IgD-negative memory B cell (primary cell): Measurements from ENCODE around the gene GPC6. TPM values are rescaled to one million over a fixed set of nuclear protein-coding genes. Genes with fewer than 3 reads are reported as not detected.

Experiments used
- H3K27ac Mint-ChIP-seq, 3 donors: one replicate each; pipeline ENCODE4 v1.8.0; 2020 to 2022; ENCODE audit warnings: mild to moderate bottlenecking in 3 of 3, mixed read lengths in 3 of 3, moderate library complexity in 1 of 3
- H3K27me3 Mint-ChIP-seq: one replicate; pipeline ENCODE4 v1.8.0; 2021; ENCODE audit warnings: mixed read lengths
- H3K36me3 Mint-ChIP-seq: one replicate; pipeline ENCODE4 v1.8.0; 2020; ENCODE audit warnings: mild to moderate bottlenecking, mixed read lengths
- H3K4me1 Mint-ChIP-seq, 3 donors: one replicate each; pipeline ENCODE4 v1.8.0; 2020 to 2022; ENCODE audit warnings: mixed read lengths in 3 of 3, mild to moderate bottlenecking in 1 of 3
- H3K4me3 Mint-ChIP-seq, 4 donors: one replicate each; pipeline ENCODE4 v1.8.0; 2020 to 2022; ENCODE audit warnings: mild to moderate bottlenecking in 4 of 4, mixed read lengths in 4 of 4, moderate library complexity in 3 of 4
- H3K9me3 Mint-ChIP-seq, 3 donors: one replicate each; pipeline ENCODE4 v1.8.0; 2020 to 2021; ENCODE audit warnings: mixed read lengths in 3 of 3, mild to moderate bottlenecking in 1 of 3
- polyA plus RNA-seq: library from polyadenylated mRNA; unstranded; fragments of 300-500 nt; fragmentation: Illumina TruSeq; gene quantifications from one replicate; pipeline ENCODE4 v1.2.3, GENCODE V29; 2021

GPC6 gene
- polyA plus RNA-seq, 1 donor from 2014 or later: not detected

DNA sequence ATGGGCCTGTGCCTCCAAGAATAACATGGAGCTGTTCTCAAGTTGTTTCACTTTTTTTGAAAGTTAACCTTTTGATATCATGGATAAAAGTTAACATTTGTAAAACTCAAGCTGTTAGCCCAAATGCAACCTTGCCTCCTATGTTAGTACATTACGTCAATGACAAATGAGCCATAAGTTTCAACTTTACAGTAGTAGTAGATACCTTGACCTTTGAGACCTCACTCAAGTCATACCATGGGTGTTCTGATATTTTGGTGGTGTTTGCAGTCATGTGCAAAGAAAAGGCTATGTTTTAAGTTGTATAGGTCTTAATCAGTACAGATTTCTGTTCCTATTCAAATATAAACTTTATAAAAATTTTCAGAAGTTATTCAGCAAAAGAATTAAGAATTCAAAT, 539.2 kb downstream of the GPC6 start:
- no peaks in the 10 kb centered on the region for H3K4me1 Mint-ChIP-seq
- H3K27me3 Mint-ChIP-seq: no peaks in the 10 kb centered on the region
- H3K4me3 Mint-ChIP-seq: no peak overlapping the region
- no peak overlapping the region for H3K27ac Mint-ChIP-seq
- no peaks in the 10 kb centered on the region for H3K36me3 Mint-ChIP-seq
- H3K9me3 Mint-ChIP-seq: peaks cover 0 to 4% (median 0%) of the 10 kb centered on the region in 3 donors

DNA sequence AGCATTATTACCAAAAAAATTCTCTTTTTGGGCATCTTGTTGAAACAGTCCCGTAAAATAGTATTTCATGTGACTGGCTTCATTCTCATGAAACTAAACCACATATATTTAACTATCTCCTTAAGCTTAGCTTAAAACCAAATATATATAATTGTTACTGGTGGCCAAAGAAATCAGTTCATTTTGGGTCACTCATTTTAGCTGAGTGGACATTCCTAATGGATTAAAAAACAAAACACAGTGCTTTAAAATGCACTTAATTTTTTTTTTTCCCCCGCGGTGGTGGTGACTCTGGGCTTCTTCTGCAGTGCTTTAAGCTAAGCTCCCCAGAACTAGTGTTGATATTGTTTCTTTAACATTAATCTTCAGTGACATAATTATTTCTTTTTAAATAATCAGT, 540.1 kb downstream of the GPC6 start:
- peaks cover 0 to 4% (median 0%) of the 10 kb centered on the region in 3 donors for H3K9me3 Mint-ChIP-seq
- H3K36me3 Mint-ChIP-seq: no peaks in the 10 kb centered on the region
- no peak overlapping the region for H3K4me3 Mint-ChIP-seq
- no peaks in the 10 kb centered on the region for H3K4me1 Mint-ChIP-seq
- no peak overlapping the region for H3K27ac Mint-ChIP-seq
- H3K27me3 Mint-ChIP-seq: no peaks in the 10 kb centered on the region

DNA sequence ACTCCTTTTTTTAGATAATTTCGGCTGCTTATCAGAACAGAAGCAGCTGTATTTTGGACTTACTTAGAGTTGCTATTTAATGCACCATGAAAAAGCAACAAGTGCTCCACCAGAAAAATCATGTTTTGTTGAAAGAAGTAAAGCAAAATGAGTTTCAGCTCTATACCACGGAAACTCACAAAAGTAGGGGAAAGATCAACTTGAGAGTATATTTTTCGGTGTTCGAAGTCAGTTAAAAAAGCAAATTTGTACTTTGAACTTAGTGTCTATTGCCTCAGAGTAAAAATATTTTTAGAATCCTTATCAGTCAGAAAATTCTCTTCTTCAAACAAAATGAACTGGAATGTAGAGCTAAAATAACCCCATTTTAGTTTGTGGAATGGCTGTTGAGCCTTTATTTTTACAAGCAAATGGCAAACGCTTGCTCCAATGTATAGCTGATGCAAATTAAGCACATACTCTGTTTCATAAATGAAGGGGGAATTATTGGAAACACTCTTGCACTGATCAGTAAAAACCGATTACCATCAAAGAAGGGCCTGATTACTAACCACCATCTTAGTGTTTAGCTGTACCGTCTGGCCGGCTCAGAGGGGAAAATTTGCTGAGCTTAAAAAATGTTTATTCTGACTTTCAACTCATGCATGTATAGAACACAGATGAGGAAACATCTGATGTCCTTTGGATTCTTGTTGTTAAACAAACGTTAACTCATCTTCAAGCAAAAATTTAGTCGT, 540.7 kb downstream of the GPC6 start:
- no peaks in the 10 kb centered on the region for H3K36me3 Mint-ChIP-seq
- peaks cover 0 to 1% (median 0%) of the 10 kb centered on the region in 3 donors for H3K9me3 Mint-ChIP-seq
- H3K4me1 Mint-ChIP-seq: no peaks in the 10 kb centered on the region
- H3K4me3 Mint-ChIP-seq: no peak overlapping the region
- no peak overlapping the region for H3K27ac Mint-ChIP-seq
- H3K27me3 Mint-ChIP-seq: no peaks in the 10 kb centered on the region

DNA sequence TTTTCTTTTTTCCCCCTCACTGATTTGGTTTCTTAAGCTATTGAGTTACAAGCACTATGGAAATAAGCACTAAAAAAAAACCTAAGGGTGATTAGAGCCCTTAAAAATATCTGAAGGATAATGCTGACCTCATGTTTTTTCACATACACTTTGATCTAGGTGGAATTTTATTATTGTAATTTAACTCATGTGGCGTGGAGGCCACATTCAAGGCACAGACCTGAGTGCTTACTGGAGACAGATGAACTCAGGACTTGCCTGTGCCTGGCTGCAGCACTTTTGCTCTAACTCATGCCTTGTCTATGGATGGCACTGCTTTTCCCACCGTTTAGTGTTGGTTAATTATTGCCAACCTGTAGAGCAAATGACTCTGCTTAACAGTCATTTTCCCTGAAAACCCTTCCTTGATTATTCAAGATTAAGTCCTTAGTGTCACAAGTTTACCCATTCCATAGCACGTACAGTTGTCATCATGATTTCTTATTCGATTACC, 541.4 kb downstream of the GPC6 start:
- no peak overlapping the region for H3K27ac Mint-ChIP-seq
- no peaks in the 10 kb centered on the region for H3K27me3 Mint-ChIP-seq
- no peaks in the 10 kb centered on the region for H3K4me1 Mint-ChIP-seq
- H3K9me3 Mint-ChIP-seq: peaks cover 0 to 3% (median 0%) of the 10 kb centered on the region in 3 donors
- H3K4me3 Mint-ChIP-seq: no peak overlapping the region
- H3K36me3 Mint-ChIP-seq: no peaks in the 10 kb centered on the region

DNA sequence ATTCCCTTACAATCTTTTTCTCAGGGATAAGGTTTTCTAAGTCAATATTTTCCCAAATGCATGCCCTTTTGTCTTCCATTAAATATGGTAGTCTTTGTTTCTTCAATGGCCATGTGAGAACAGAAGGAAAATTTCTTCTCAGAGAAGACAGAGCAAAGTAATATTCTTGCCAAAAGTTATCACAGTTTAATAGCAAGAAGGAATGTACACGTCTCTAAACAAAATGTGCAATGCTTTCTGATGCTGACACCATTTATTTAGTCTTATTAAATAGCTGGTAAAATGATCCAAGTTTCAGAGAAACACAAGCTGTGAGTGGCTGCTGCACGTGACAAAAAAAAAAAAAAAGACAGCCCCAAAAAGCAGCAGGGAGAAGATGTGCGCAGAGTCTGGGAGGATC, 542.5 kb downstream of the GPC6 start:
- peaks cover 0 to 3% (median 0%) of the 10 kb centered on the region in 3 donors for H3K9me3 Mint-ChIP-seq
- no peaks in the 10 kb centered on the region for H3K4me1 Mint-ChIP-seq
- no peaks in the 10 kb centered on the region for H3K27me3 Mint-ChIP-seq
- H3K36me3 Mint-ChIP-seq: no peaks in the 10 kb centered on the region
- no peak overlapping the region for H3K4me3 Mint-ChIP-seq
- H3K27ac Mint-ChIP-seq: no peak overlapping the region

DNA sequence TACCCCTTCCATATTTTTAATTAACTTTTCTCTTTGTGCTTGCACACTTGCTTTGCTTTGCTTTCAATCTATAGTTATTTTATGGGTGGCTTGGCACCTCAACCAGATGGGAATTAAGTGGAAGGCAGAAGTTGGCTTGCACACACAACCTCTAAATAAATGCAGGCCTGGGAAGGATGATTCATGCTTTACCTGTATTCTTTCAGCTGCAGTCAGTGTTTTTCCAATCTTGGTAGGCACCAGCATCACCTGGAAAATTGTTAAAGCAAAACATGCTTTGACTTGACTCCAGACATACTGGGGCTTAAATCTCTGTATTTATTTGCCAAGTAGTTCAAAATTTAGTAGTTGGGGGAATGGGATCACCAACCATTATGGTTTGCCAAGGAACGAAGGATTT, 543.0 kb downstream of the GPC6 start:
- Mint-ChIP-seq H3K27me3 (no peaks in the 10 kb centered on the region), H3K9me3 (peaks cover 0 to 3% (median 0%) of the 10 kb centered on the region in 3 donors), H3K4me1 (no peaks in the 10 kb centered on the region), H3K4me3 (no peak overlapping the region), H3K36me3 (no peaks in the 10 kb centered on the region), H3K27ac (no peak overlapping the region)

DNA sequence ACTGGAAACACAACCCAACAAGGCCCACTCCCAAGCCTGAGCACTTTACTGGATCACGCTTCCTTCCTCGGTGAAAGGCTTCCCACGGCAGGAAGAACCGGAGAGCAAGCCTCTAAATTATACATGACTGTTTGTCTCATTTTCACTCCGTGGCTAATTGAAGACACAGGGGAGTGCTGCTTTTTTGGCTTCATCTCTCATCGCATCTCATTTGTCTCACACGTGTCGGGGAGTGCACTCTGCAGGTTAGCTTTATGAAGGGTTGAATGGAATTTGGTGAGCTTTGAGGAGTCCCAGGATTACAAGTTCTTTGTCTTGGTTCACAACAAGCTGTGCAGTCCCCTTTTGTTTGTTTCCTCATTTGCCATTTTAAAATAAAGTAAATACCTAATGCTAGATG, 544.6 kb downstream of the GPC6 start:
- no peaks in the 10 kb centered on the region for H3K4me1 Mint-ChIP-seq
- no peaks in the 10 kb centered on the region for H3K27me3 Mint-ChIP-seq
- no peak overlapping the region for H3K4me3 Mint-ChIP-seq
- H3K36me3 Mint-ChIP-seq: no peaks in the 10 kb centered on the region
- peaks cover 0 to 3% (median 3%) of the 10 kb centered on the region in 3 donors for H3K9me3 Mint-ChIP-seq
- no peak overlapping the region for H3K27ac Mint-ChIP-seq

DNA sequence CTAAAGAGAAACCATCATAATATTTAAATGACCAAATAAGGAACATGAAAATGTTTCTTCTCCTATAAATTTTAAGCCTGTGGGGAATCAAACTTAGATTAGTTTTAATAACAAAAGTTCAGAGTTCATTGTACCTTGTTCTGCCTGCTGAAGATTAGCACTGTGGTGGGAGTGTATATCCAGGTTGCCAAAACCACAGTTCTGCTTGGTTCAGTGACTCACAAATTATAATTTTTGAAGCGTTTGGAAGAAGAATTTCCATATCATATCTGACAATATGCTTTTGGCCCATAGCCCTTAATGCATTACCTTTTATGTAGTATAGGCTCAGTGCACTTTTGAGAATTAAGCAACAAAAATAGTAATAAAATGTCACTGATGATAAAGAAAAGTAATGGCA, 545.2 kb downstream of the GPC6 start:
- no peak overlapping the region for H3K4me3 Mint-ChIP-seq
- H3K4me1 Mint-ChIP-seq: no peaks in the 10 kb centered on the region
- H3K9me3 Mint-ChIP-seq: peaks cover 0 to 5% (median 3%) of the 10 kb centered on the region in 3 donors
- no peak overlapping the region for H3K27ac Mint-ChIP-seq
- no peaks in the 10 kb centered on the region for H3K27me3 Mint-ChIP-seq
- no peaks in the 10 kb centered on the region for H3K36me3 Mint-ChIP-seq

DNA sequence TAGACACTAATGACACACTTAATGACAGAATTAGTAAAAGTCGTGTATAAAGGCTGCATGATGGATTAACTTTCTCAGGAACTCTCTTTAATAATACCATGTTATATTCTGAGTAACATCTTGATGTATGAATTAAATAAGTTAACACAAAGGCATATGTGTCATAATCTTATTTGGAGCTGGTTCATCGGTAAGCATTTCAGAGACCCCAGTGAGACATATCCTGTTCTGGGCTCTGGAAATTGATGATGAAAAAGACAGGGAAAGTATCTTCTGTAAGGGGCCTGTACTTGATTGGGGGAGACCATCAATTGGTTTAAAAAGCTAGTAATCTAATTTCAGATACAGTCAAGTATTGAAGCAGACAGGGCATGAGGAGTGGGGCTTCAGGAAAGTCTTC, 547.9 kb downstream of the GPC6 start:
- H3K27me3 Mint-ChIP-seq: no peaks in the 10 kb centered on the region
- H3K27ac Mint-ChIP-seq: no peak overlapping the region
- H3K4me1 Mint-ChIP-seq: no peaks in the 10 kb centered on the region
- no peak overlapping the region for H3K4me3 Mint-ChIP-seq
- H3K9me3 Mint-ChIP-seq: peaks cover 0 to 5% (median 3%) of the 10 kb centered on the region in 3 donors
- H3K36me3 Mint-ChIP-seq: no peaks in the 10 kb centered on the region

DNA sequence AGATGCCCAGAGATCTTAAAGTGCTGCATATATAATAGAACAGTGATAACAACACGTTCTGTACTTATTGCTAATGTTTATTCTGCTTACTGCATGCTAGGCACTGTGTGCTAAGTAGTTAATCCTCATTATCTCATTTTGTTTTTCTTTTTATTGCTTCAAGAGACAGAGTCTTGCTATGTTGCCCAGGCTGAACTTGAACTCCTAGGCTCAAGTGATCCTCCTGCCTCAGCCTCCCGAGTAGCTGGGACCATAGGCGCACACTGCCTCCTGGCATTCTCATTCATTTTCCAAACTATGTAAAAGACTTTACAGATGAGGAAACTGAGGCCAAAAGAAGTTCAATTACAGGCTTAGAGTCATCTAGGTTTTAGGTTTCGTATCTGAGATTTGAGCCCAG, 548.4 kb downstream of the GPC6 start:
- no peak overlapping the region for H3K27ac Mint-ChIP-seq
- peaks cover 0 to 5% (median 3%) of the 10 kb centered on the region in 3 donors for H3K9me3 Mint-ChIP-seq
- no peaks in the 10 kb centered on the region for H3K36me3 Mint-ChIP-seq
- H3K4me1 Mint-ChIP-seq: no peaks in the 10 kb centered on the region
- no peak overlapping the region for H3K4me3 Mint-ChIP-seq
- no peaks in the 10 kb centered on the region for H3K27me3 Mint-ChIP-seq

DNA sequence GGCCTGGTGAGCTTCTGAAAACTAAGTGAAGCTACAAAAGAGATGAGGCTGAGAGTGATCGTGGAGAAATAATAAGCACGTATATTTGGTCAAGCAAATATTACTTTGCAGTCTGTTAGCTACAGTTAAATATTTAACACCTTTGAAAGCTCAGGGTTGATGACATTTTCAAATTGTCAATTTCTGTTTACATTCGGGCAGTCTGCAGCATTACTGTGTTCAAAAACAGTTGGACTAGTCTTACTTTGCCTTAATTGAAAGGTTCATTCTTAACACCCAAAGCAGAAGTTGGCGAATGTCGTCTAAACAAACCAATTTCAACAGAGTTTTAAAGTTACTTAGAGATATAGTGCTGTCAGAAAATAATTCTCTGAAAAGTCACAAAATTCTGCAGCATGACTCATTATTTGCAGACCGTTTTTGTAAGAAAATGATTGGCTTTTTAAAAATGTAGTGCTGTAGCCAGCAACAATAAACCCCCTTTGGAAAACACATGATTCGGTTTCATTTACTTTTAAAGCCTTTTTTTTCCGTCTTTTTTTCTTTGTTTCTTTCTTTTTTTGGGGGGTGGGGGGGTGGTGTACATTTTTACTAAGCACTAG, 549.0 kb downstream of the GPC6 start:
- Mint-ChIP-seq H3K27ac (no peak overlapping the region), H3K4me3 (no peak overlapping the region), H3K36me3 (no peaks in the 10 kb centered on the region), H3K9me3 (peaks cover 0 to 5% (median 3%) of the 10 kb centered on the region in 3 donors), H3K27me3 (no peaks in the 10 kb centered on the region), H3K4me1 (no peaks in the 10 kb centered on the region)

DNA sequence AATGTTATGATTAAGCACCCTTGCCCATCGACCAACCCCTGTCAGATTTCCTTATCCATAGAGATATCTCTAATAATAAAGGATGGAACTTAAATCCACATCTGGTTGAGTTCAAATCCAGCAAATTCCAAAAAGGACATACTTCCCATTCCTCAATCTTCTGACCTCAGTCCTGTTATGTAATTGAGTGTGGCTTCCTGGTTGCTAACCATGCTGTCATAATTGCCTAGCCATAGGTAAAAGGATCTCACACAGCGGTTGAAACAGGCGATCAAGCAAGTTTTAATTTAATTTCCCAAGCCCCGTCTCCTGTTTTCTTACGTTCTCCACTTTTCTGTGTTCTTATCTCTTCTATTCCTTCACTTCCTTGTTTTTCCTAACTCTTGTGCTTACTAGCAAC, 550.3 kb downstream of the GPC6 start:
- H3K36me3 Mint-ChIP-seq: no peaks in the 10 kb centered on the region
- H3K9me3 Mint-ChIP-seq: peaks cover 0 to 6% (median 3%) of the 10 kb centered on the region in 3 donors
- H3K27me3 Mint-ChIP-seq: no peaks in the 10 kb centered on the region
- H3K4me1 Mint-ChIP-seq: no peaks in the 10 kb centered on the region
- H3K27ac Mint-ChIP-seq: no peak overlapping the region
- H3K4me3 Mint-ChIP-seq: no peak overlapping the region

DNA sequence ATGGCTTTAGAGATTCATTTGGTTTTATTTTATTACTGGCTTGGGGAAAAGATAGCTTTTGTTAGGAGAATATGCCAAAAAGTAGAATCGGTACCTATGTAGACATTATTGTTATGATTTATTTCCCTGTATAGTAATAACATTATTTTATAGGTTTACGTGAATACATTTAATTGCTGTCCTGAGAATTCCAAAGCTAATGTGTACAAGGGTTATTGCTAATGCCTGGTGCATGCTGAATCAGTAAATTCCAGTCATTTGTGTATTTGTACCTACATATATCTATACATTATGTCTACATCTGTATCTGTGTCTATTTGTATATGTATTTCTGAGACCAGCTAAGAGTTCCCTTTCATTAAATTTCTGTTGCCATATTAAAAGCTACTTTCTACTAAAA, 550.9 kb downstream of the GPC6 start:
- peaks cover 0 to 10% (median under 1%) of the 10 kb centered on the region in 3 donors for H3K9me3 Mint-ChIP-seq
- no peak overlapping the region for H3K27ac Mint-ChIP-seq
- H3K36me3 Mint-ChIP-seq: no peaks in the 10 kb centered on the region
- H3K27me3 Mint-ChIP-seq: no peaks in the 10 kb centered on the region
- no peak overlapping the region for H3K4me3 Mint-ChIP-seq
- no peaks in the 10 kb centered on the region for H3K4me1 Mint-ChIP-seq

DNA sequence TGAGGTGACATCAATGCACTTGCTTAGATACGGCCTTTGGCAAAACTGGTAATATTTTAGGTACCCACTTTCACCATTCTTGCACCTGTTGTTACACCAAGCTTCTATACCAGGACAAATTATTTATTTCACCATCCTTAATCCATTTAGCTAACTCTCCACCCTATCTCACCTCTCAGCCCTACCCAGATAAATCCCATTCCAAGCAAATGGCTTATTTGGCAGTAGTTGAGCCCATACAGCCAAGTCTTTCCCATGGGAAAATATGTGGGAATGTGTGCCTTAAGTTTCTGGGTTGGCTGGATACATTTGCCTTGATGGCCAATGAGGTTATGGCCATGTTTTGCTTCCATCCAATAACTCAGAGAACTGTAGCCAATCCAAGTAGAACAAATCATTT, 551.9 kb downstream of the GPC6 start:
- H3K36me3 Mint-ChIP-seq: no peaks in the 10 kb centered on the region
- peaks cover under 1 to 10% (median 2%) of the 10 kb centered on the region in 3 donors for H3K9me3 Mint-ChIP-seq
- no peaks in the 10 kb centered on the region for H3K4me1 Mint-ChIP-seq
- H3K27ac Mint-ChIP-seq: no peak overlapping the region
- H3K27me3 Mint-ChIP-seq: no peaks in the 10 kb centered on the region
- H3K4me3 Mint-ChIP-seq: no peak overlapping the region

DNA sequence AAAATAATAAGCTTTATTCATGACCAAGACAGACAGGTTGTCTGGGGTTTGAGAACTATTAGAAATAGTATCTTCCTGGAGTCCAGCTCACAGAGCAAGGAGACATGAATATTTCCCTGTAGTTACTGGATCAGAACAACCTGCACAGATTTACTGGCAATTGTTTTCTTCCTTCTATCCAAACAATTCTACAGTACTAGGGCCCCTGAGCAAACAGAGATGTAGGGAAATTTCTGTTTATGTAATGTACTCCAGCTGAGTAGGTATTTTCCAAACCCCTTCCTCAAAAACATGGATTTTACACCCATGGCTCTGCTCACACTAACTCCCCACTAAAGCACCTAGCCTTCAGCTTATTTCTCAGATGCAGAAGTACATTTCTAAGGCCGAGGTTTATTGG, 557.6 kb downstream of the GPC6 start:
- Mint-ChIP-seq H3K4me3 (no peak overlapping the region), H3K36me3 (no peaks in the 10 kb centered on the region), H3K4me1 (no peaks in the 10 kb centered on the region), H3K27me3 (peaks cover 1% of the 10 kb centered on the region), H3K9me3 (peaks cover 2 to 9% (median 3%) of the 10 kb centered on the region in 3 donors), H3K27ac (no peak overlapping the region)
